GM19099 (cell line): Measurements from ENCODE around the gene LALBA.

ENCODE experiments used
- POLR2A ChIP-seq: IDR thresholded peaks from 3 replicates; pipeline ENCODE4 v1.6.1; 2011; ENCODE audit warnings: low read depth; ENCODE audit not compliant: insufficient read length; ENCODE audit errors: extremely low read depth

Gene LALBA

GRCh38 chr12:48536602-48537001 is 33.2 kb downstream of the LALBA start:
- TF ChIP-seq POLR2A: no peak

GRCh38 chr12:48532601-48533000 is 37.2 kb downstream of the LALBA start:
- no peak for TF ChIP-seq POLR2A

GRCh38 chr12:48527891-48528670 is 41.8 kb downstream of the LALBA start:
- TF ChIP-seq POLR2A: no peak

- TF ChIP-seq POLR2A: no peak
Observed at GRCh38 chr12:48525332-48525731, 44.5 kb downstream of the LALBA start, which contains the start of gene OR8S1. Gene OR8S1, plus strand, starts transcription at chr12:48525632. Its CDS starts 0 bp downstream, at chr12:48525632.
